ENCODE results near the gene ZNF668.
"Not testable (repeated sequence)": the region's sequence is repeated elsewhere in the genome, so short reads cannot be mapped to it uniquely, and the experiment has no call there.

DNA sequence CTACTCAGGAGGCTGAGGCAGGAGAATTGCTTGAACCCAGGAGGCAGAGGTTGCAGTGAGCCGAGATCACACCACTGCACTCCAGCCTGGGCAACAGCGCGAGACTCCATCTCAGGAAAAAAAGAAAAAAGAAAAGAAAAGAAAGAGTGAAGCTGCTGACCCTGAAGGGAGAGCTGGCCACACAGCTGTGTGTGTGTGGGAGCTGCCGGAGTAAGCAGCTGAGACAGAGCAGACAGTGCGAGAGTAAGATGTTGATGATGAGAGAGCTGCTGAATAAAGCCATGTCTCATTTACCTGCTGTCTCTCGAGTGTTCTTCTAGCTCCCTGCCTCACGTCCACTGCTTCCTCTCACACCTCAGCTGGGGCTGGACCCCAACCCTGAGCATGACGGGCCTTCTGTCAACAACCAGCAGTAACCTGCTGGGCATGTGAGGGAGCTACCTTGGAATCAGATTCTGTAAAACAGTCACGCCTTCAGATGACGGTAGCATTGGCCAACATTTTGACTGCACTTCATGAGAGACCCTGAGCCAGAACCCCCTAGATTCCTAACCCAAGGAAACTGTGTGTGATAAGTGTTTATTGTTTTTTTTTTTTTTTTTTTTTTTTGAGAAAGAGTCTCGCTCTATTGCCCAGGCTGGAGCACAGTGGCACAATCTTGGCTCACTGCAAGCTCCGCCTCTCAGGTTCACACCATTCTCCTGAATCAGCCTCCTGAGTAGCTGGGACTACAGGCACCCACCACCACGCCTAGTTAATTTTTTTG lies 27.0 kb upstream of the ZNF668 start:
- TF ChIP-seq POLR2A, POLR2AphosphoS5 (IDR thresholded peaks at IDR 0.05): not testable (repeated sequence)
- TF ChIP-seq, protein P1, sequence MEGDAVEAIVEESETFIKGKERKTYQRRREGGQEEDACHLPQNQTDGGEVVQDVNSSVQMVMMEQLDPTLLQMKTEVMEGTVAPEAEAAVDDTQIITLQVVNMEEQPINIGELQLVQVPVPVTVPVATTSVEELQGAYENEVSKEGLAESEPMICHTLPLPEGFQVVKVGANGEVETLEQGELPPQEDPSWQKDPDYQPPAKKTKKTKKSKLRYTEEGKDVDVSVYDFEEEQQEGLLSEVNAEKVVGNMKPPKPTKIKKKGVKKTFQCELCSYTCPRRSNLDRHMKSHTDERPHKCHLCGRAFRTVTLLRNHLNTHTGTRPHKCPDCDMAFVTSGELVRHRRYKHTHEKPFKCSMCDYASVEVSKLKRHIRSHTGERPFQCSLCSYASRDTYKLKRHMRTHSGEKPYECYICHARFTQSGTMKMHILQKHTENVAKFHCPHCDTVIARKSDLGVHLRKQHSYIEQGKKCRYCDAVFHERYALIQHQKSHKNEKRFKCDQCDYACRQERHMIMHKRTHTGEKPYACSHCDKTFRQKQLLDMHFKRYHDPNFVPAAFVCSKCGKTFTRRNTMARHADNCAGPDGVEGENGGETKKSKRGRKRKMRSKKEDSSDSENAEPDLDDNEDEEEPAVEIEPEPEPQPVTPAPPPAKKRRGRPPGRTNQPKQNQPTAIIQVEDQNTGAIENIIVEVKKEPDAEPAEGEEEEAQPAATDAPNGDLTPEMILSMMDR (IDR thresholded peaks at IDR 0.05): not testable (repeated sequence)

Data from sigmoid colon (tissue), 4 donors.